Tibial nerve (tissue), 3 donors: ENCODE results near the gene ILDR1.

ENCODE experiments used
- CTCF ChIP-seq, 5 experiments: fragments of 200-600 bp in 3 of 5; fragments of 450-650 bp in 2 of 5; sonication (generic) in 3 of 5; IDR thresholded peaks; one replicate each; pipeline ENCODE4 v1.5.1; 2016 to 2019; ENCODE audit warnings: antibody characterized with exemption in 5 of 5, mild to moderate bottlenecking in 3 of 5, moderate library complexity in 2 of 5
- POLR2A ChIP-seq, 2 donors: fragments of 450-650 bp; IDR thresholded peaks; one replicate each; pipeline ENCODE4 v1.6.1; 2017; ENCODE audit warnings: antibody characterized with exemption in 2 of 2, mild to moderate bottlenecking in 2 of 2, moderate library complexity in 2 of 2

DNA sequence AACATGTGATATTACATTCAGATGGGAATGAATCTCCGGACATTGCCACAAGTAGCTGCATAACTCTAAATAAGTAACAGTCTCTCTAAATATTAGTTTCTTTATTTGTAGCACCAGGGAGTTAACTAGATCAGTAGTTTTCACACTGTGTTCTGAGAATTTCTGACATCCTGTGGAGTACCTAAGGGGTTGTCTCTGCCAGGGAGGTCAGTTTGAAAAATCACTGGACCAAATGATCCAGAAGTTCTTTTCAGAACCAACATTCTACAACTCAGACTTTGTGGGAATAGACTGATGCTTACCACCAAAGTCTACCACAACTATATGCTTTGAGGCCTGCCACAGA is 9.0 kb upstream of the ILDR1 start:
- TF ChIP-seq CTCF (IDR thresholded peaks at IDR 0.05) (no peak), POLR2A (IDR thresholded peaks at IDR 0.05) (no peak)
